Neural cell (in vitro differentiated cells): ENCODE results near the gene PVALB. TPM values are rescaled to one million over a fixed set of nuclear protein-coding genes. Genes with fewer than 3 reads are reported as not detected.

Experiments
- H2AFZ ChIP-seq: fragments of 200-600, 300-800 bp; sonication (generic), shearing (Covaris generic); 2 replicates; pipeline ENCODE4 v1.6.0; 2014; ENCODE audit warnings: low read depth, mild to moderate bottlenecking, antibody characterized with exemption, low read length, moderate library complexity
- H3F3A ChIP-seq: fragments of 200-600 bp; shearing (Covaris generic); 2 replicates; pipeline ENCODE4 v1.6.1; 2016; ENCODE audit warnings: mild to moderate bottlenecking, moderate library complexity, mixed read lengths, antibody characterized with exemption, low read length; ENCODE audit not compliant: insufficient read depth, poor library complexity, severe bottlenecking
- H3K27ac ChIP-seq: fragments of 200-600, 300-800 bp; sonication (generic), shearing (Covaris generic); 2 replicates; pipeline ENCODE4 v1.5.1; 2014; ENCODE audit warnings: mild to moderate bottlenecking, low read length, moderate library complexity
- H3K27me3 ChIP-seq: fragments of 300-800, 200-600 bp; sonication (generic), shearing (Covaris generic); 2 replicates; pipeline ENCODE4 v1.6.0; 2014; ENCODE audit warnings: mild to moderate bottlenecking, low read depth, low read length, moderate library complexity; ENCODE audit not compliant: insufficient read depth
- H3K36me3 ChIP-seq: fragments of 300-800, 200-600 bp; sonication (generic), shearing (Covaris generic); 2 replicates; pipeline ENCODE4 v1.5.1; 2014; ENCODE audit warnings: mild to moderate bottlenecking, antibody characterized with exemption, low read length, moderate library complexity; ENCODE audit not compliant: insufficient read depth
- H3K4me2 ChIP-seq: fragments of 300-800, 200-600 bp; sonication (generic), shearing (Covaris generic); 2 replicates; pipeline ENCODE4 v1.6.0; 2014; ENCODE audit warnings: mild to moderate bottlenecking, low read length
- H3K4me3 ChIP-seq: fragments of 300-800, 200-600 bp; sonication (generic), shearing (Covaris generic); 2 replicates; pipeline ENCODE4 v1.5.1; 2014; ENCODE audit warnings: mild to moderate bottlenecking, low read length, moderate library complexity
- H3K79me2 ChIP-seq: fragments of 200-600 bp; shearing (Covaris generic); replicated peaks from 2 replicates; pipeline ENCODE4 v1.6.0; 2014; ENCODE audit warnings: mild to moderate bottlenecking, low read length, moderate library complexity; ENCODE audit not compliant: insufficient read depth
- H3K9ac ChIP-seq: fragments of 300-800, 200-600 bp; sonication (generic), shearing (Covaris generic); 2 replicates; pipeline ENCODE4 v1.6.1; 2016; ENCODE audit warnings: mild to moderate bottlenecking, low read length, mixed read lengths
- H3K9me2 ChIP-seq: fragments of 200-600 bp; shearing (Covaris generic); 2 replicates; pipeline ENCODE4 v1.6.1; 2016; ENCODE audit warnings: mild to moderate bottlenecking, low read length, mixed read lengths; ENCODE audit not compliant: insufficient read depth
- H3K9me3 ChIP-seq: fragments of 200-600, 300-800 bp; sonication (generic), shearing (Covaris generic); 2 replicates; pipeline ENCODE4 v1.6.1; 2016; ENCODE audit warnings: mild to moderate bottlenecking, mixed run types, low read length, moderate library complexity, mixed read lengths
- H4K20me1 ChIP-seq: fragments of 200-600 bp; shearing (Covaris generic); 2 replicates; pipeline ENCODE4 v1.6.1; 2016; ENCODE audit warnings: mild to moderate bottlenecking, mixed run types; ENCODE audit not compliant: insufficient read depth
- EP300 ChIP-seq: fragments of 450-650 bp; conservative IDR thresholded peaks from 2 replicates; pipeline ENCODE4 v1.6.1; 2014; ENCODE audit warnings: antibody characterized with exemption, mild to moderate bottlenecking, moderate library complexity; ENCODE audit not compliant: poor library complexity, severe bottlenecking
- MXI1 ChIP-seq: fragments of 450-650 bp; conservative IDR thresholded peaks from 2 replicates; pipeline ENCODE4 v1.6.1; 2014; ENCODE audit warnings: antibody characterized with exemption, mild to moderate bottlenecking; ENCODE audit not compliant: poor library complexity, severe bottlenecking
- POLR2AphosphoS5 ChIP-seq: IDR thresholded peaks from 2 replicates; pipeline ENCODE4 v1.6.1; 2012
- RAD21 ChIP-seq: fragments of 450-650 bp; conservative IDR thresholded peaks from 2 replicates; pipeline ENCODE4 v1.6.1; 2014; ENCODE audit warnings: antibody characterized with exemption, mild to moderate bottlenecking, moderate library complexity
- TAF1 ChIP-seq: IDR thresholded peaks from 2 replicates; pipeline ENCODE4 v1.6.1; 2012; ENCODE audit warnings: low read depth
- polyA plus RNA-seq: library from polyadenylated mRNA; depleted of rRNA; stranded (reverse); fragments of >200 nt; gene quantifications from 2 replicates; pipeline ENCODE4 v1.2.3, GENCODE V29; 2014
- TF ChIP-seq, protein P1 (sequence below): fragments of 450-650 bp; IDR thresholded peaks from 2 replicates; pipeline ENCODE4 v1.5.1; 2014; ENCODE audit warnings: antibody characterized with exemption, mild to moderate bottlenecking, moderate library complexity; ENCODE audit not compliant: poor library complexity, severe bottlenecking
- TF ChIP-seq, protein P2 (sequence below): IDR thresholded peaks from 2 replicates; pipeline ENCODE4 v1.6.1; 2012; ENCODE audit warnings: borderline replicate concordance

The PVALB gene
- polyA plus RNA-seq, 1 donor from 2014 or later: not detected

DNA sequence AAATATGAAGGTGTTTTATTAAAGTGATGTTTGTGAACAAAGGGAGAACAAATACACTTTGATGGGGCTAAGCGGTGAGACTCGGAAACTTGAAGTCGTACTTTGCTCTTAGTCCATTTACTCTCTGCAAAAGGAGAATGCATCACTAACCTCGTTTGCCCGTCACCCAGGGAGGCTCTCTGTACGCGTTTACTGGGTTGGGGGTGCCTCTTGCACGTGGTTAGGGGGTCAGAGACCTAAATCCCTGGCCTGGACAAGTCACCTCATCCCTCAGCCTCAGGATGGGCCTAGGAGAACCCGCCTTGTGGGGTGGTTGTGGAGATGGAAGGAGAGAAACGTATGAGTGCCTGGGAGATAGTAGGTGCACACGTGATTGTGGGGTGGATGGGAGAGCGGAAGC, 40.1 kb downstream of the PVALB start:
- H3K27me3 ChIP-seq: no peaks in the 10 kb centered on the region
- peak overlapping the region; percentile 42 for H3K9ac ChIP-seq
- peak overlapping the region; percentile 54 for H3K27ac ChIP-seq
- TF ChIP-seq, protein P1, sequence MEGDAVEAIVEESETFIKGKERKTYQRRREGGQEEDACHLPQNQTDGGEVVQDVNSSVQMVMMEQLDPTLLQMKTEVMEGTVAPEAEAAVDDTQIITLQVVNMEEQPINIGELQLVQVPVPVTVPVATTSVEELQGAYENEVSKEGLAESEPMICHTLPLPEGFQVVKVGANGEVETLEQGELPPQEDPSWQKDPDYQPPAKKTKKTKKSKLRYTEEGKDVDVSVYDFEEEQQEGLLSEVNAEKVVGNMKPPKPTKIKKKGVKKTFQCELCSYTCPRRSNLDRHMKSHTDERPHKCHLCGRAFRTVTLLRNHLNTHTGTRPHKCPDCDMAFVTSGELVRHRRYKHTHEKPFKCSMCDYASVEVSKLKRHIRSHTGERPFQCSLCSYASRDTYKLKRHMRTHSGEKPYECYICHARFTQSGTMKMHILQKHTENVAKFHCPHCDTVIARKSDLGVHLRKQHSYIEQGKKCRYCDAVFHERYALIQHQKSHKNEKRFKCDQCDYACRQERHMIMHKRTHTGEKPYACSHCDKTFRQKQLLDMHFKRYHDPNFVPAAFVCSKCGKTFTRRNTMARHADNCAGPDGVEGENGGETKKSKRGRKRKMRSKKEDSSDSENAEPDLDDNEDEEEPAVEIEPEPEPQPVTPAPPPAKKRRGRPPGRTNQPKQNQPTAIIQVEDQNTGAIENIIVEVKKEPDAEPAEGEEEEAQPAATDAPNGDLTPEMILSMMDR: no peak
- no peak for TF ChIP-seq TAF1
- TF ChIP-seq POLR2AphosphoS5: no peak
- TF ChIP-seq MXI1: no peak
- peak; percentile 8 for TF ChIP-seq RAD21
- TF ChIP-seq EP300: no peak
- TF ChIP-seq, protein P2, sequence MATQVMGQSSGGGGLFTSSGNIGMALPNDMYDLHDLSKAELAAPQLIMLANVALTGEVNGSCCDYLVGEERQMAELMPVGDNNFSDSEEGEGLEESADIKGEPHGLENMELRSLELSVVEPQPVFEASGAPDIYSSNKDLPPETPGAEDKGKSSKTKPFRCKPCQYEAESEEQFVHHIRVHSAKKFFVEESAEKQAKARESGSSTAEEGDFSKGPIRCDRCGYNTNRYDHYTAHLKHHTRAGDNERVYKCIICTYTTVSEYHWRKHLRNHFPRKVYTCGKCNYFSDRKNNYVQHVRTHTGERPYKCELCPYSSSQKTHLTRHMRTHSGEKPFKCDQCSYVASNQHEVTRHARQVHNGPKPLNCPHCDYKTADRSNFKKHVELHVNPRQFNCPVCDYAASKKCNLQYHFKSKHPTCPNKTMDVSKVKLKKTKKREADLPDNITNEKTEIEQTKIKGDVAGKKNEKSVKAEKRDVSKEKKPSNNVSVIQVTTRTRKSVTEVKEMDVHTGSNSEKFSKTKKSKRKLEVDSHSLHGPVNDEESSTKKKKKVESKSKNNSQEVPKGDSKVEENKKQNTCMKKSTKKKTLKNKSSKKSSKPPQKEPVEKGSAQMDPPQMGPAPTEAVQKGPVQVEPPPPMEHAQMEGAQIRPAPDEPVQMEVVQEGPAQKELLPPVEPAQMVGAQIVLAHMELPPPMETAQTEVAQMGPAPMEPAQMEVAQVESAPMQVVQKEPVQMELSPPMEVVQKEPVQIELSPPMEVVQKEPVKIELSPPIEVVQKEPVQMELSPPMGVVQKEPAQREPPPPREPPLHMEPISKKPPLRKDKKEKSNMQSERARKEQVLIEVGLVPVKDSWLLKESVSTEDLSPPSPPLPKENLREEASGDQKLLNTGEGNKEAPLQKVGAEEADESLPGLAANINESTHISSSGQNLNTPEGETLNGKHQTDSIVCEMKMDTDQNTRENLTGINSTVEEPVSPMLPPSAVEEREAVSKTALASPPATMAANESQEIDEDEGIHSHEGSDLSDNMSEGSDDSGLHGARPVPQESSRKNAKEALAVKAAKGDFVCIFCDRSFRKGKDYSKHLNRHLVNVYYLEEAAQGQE: no peak
- H3K4me2 ChIP-seq: peak overlapping the region; percentile 29
- peak overlapping the region; percentile 42 for H2AFZ ChIP-seq
- no peaks in the 10 kb centered on the region for H4K20me1 ChIP-seq
- H3K79me2 ChIP-seq: peaks cover 14% of the 10 kb centered on the region
- H3K4me3 ChIP-seq: peak overlapping the region; percentile 59
- no peaks in the 10 kb centered on the region for H3K9me3 ChIP-seq
- no peaks in the 10 kb centered on the region for H3F3A ChIP-seq
- H3K36me3 ChIP-seq: no peaks in the 10 kb centered on the region
- no peaks in the 10 kb centered on the region for H3K9me2 ChIP-seq

DNA sequence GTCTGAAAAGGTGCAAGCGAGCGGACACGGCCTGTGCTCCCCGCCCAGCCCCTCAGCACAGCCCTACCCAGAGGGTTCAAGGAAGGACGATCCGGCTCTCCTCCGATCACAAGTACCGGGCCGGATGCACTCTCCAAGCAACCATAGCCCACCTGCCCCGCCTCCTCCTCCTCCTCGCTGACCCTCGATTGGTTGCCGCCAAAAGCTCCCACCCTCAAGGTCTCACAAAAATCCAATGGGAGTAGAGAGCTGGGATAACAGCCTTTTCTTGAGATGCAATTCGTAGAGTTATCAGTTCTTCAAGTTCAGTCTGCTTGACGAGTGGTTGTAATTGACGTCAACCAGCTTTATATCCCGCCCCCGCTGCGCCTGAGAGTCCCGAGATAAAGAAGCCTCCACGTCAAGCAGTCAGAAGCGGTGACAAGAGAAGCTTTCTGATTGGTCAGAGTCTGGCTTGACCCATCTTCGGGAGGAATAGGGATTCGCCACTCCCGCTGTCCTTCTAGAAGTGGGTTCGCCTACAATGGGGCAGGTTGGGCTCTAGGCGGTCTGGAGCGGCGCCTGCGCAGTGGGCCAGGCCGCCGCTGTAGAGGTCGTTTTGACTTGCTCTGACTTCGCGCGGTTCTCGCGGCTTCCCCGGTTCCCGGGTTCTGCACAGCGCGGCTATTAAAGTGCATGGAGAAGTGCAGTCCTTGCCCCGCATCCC, 40.7 kb downstream of the PVALB start, which contains the start of gene IFT27:
Gene IFT27, minus strand, starts transcription at position 156 of the 706 bp plus-strand sequence. CDS start 412 bp downstream, outside the sequence.
- no peaks in the 10 kb centered on the region for H4K20me1 ChIP-seq
- TF ChIP-seq, protein P2: no peak
- peak; percentile 93 for TF ChIP-seq POLR2AphosphoS5
- H3K79me2 ChIP-seq: peaks cover 14% of the 10 kb centered on the region
- no peaks in the 10 kb centered on the region for H3K9me3 ChIP-seq
- no peaks in the 10 kb centered on the region for H3K9me2 ChIP-seq
- peak within 1 kb of the TSS; percentile 80 for H3K27ac ChIP-seq
- H3K9ac ChIP-seq: peak within 1 kb of the TSS; percentile 80
- no peaks in the 10 kb centered on the region for H3K36me3 ChIP-seq
- peak within 1 kb of the TSS; percentile 76 for H3K4me2 ChIP-seq
- peak within 1 kb of the TSS; percentile 79 for H3K4me3 ChIP-seq
- H3K27me3 ChIP-seq: no peaks in the 10 kb centered on the region
- no peaks in the 10 kb centered on the region for H3F3A ChIP-seq
- H2AFZ ChIP-seq: peak within 1 kb of the TSS; percentile 56
